HEK293 (cell line): ENCODE results near the gene CELSR3.

Source experiments
- CTCF ChIA-PET: fragments of 350-600 bp; formaldehyde crosslinking; extraction: SDS; loops from one replicate; lab custom pipeline; 2021; ENCODE audit warnings: antibody characterized with exemption; lab: Yijun Ruan, JAX
- POLR2A ChIA-PET: fragments of 300-600 bp; formaldehyde crosslinking; extraction: SDS; loops from one replicate; lab custom pipeline; 2020; ENCODE audit warnings: antibody characterized with exemption, inconsistent platforms; lab: Yijun Ruan, JAX
- H3K27ac ChIP-seq: fragments of 200-500 bp; sonication (Bioruptor generic); 2 replicates; pipeline ENCODE4 v1.5.1; 2014; ENCODE audit warnings: low read depth, low read length, control low read depth, inconsistent platforms; ENCODE audit errors: extremely low read depth
- H3K36me3 ChIP-seq, 2 experiments: fragments of 200-500 bp in 1 of 2; sonication (Bioruptor generic) in 1 of 2; 1 replicate in 1 of 2; 2 replicates in 1 of 2; pipeline ENCODE4 v1.5.1; 2014 to 2017; ENCODE audit warnings: inconsistent platforms in 2 of 2, low read length in 2 of 2; ENCODE audit not compliant: control insufficient read depth in 2 of 2, insufficient read depth in 1 of 2
- H3K4me1 ChIP-seq: fragments of 200-500 bp; sonication (Bioruptor generic); 2 replicates; pipeline ENCODE4 v1.5.1; 2014; ENCODE audit warnings: mild to moderate bottlenecking, low read length, inconsistent platforms; ENCODE audit not compliant: control insufficient read depth, insufficient read depth
- H3K4me3 ChIP-seq: 2 replicates; pipeline ENCODE4 v1.5.1; 2011; ENCODE audit warnings: low read depth, mild to moderate bottlenecking, control low read depth, low read length, moderate library complexity
- H3K9me3 ChIP-seq: fragments of 200-500 bp; sonication (Bioruptor generic); 2 replicates; pipeline ENCODE4 v1.5.1; 2014; ENCODE audit warnings: low read depth, low read length, inconsistent platforms; ENCODE audit not compliant: control insufficient read depth, insufficient read depth
- BCL11B ChIP-seq: fragments of 450-650 bp; formaldehyde crosslinking; IDR thresholded peaks from 2 replicates; pipeline ENCODE4 v1.5.1; 2016; ENCODE audit warnings: low read depth, missing biosample characterization, missing genetic modification characterization
- GLIS1 ChIP-seq: fragments of 450-650 bp; formaldehyde crosslinking; IDR thresholded peaks from 2 replicates; pipeline ENCODE4 v1.5.1; 2016; ENCODE audit warnings: missing biosample characterization, missing genetic modification characterization
- IKZF3 ChIP-seq: fragments of 450-650 bp; IDR thresholded peaks from 2 replicates; pipeline ENCODE4 v1.5.0; 2018; ENCODE audit warnings: missing biosample characterization, mild to moderate bottlenecking, missing genetic modification characterization, moderate library complexity
- MZF1 ChIP-seq: fragments of 450-650 bp; formaldehyde crosslinking; IDR thresholded peaks from 2 replicates; pipeline ENCODE4 v1.5.1; 2017; ENCODE audit warnings: missing biosample characterization, missing genetic modification characterization, borderline replicate concordance
- OSR2 ChIP-seq: fragments of 450-650 bp; formaldehyde crosslinking; IDR thresholded peaks from 2 replicates; pipeline ENCODE4 v1.5.1; 2016; ENCODE audit warnings: missing biosample characterization, missing genetic modification characterization
- REST ChIP-seq: fragments of 450-650 bp; formaldehyde crosslinking; IDR thresholded peaks from 2 replicates; pipeline ENCODE4 v1.5.1; 2016; ENCODE audit warnings: missing biosample characterization, missing genetic modification characterization
- WT1 ChIP-seq: fragments of 450-650 bp; formaldehyde crosslinking; IDR thresholded peaks from 2 replicates; pipeline ENCODE4 v1.5.1; 2016; ENCODE audit warnings: missing biosample characterization, missing genetic modification characterization
- YY1 ChIP-seq: fragments of 450-650 bp; formaldehyde crosslinking; IDR thresholded peaks from 2 replicates; pipeline ENCODE4 v1.5.1; 2018; ENCODE audit warnings: missing biosample characterization, missing genetic modification characterization
- ZBTB48 ChIP-seq: fragments of 450-650 bp; formaldehyde crosslinking; IDR thresholded peaks from 2 replicates; pipeline ENCODE4 v1.5.1; 2016; ENCODE audit warnings: missing biosample characterization, missing genetic modification characterization
- ZBTB8A ChIP-seq: fragments of 450-650 bp; formaldehyde crosslinking; IDR thresholded peaks from 2 replicates; pipeline ENCODE4 v1.5.1; 2016; ENCODE audit warnings: missing biosample characterization, missing genetic modification characterization
- ZNF132 ChIP-seq: fragments of 450-650 bp; formaldehyde crosslinking; IDR thresholded peaks from 2 replicates; pipeline ENCODE4 v1.5.1; 2017; ENCODE audit warnings: missing biosample characterization, missing genetic modification characterization, borderline replicate concordance
- ZNF16 ChIP-seq: fragments of 450-650 bp; formaldehyde crosslinking; IDR thresholded peaks from 2 replicates; pipeline ENCODE4 v1.5.1; 2016; ENCODE audit warnings: low read depth, missing biosample characterization, missing genetic modification characterization
- ZNF174 ChIP-seq: fragments of 450-650 bp; formaldehyde crosslinking; IDR thresholded peaks from 2 replicates; pipeline ENCODE4 v1.5.0; 2017; ENCODE audit warnings: missing biosample characterization, mild to moderate bottlenecking, missing genetic modification characterization
- ZNF341 ChIP-seq: fragments of 450-650 bp; formaldehyde crosslinking; IDR thresholded peaks from 2 replicates; pipeline ENCODE4; 2016; ENCODE audit warnings: low read depth, missing biosample characterization, missing genetic modification characterization
- ZNF398 ChIP-seq: fragments of 450-650 bp; formaldehyde crosslinking; IDR thresholded peaks from 2 replicates; pipeline ENCODE4 v1.5.1; 2017; ENCODE audit warnings: missing biosample characterization, missing genetic modification characterization
- ZNF501 ChIP-seq: fragments of 450-650 bp; formaldehyde crosslinking; IDR thresholded peaks from 2 replicates; pipeline ENCODE4 v1.5.1; 2016; ENCODE audit warnings: missing biosample characterization, missing genetic modification characterization
- ZNF513 ChIP-seq: fragments of 450-650 bp; IDR thresholded peaks from 2 replicates; pipeline ENCODE4 v1.5.1; 2018; ENCODE audit warnings: missing biosample characterization, missing genetic modification characterization
- ZNF530 ChIP-seq: fragments of 450-650 bp; formaldehyde crosslinking; IDR thresholded peaks from 2 replicates; pipeline ENCODE4 v1.5.1; 2016; ENCODE audit warnings: low read depth, missing biosample characterization, missing genetic modification characterization
- ZNF623 ChIP-seq: fragments of 450-650 bp; formaldehyde crosslinking; IDR thresholded peaks from 2 replicates; pipeline ENCODE4 v1.5.1; 2016; ENCODE audit warnings: missing biosample characterization, missing genetic modification characterization
- ZNF660 ChIP-seq: fragments of 450-650 bp; IDR thresholded peaks from 2 replicates; pipeline ENCODE4 v1.5.1; 2018; ENCODE audit warnings: missing biosample characterization, mild to moderate bottlenecking, missing genetic modification characterization
- ZNF664 ChIP-seq: fragments of 450-650 bp; formaldehyde crosslinking; IDR thresholded peaks from 2 replicates; pipeline ENCODE4 v1.5.1; 2016; ENCODE audit warnings: missing biosample characterization, missing genetic modification characterization
- ZNF704 ChIP-seq: fragments of 450-650 bp; formaldehyde crosslinking; IDR thresholded peaks from 2 replicates; pipeline ENCODE4 v1.5.1; 2016; ENCODE audit warnings: missing biosample characterization, missing genetic modification characterization
- TF ChIP-seq, protein P1 (sequence below): fragments of 450-650 bp; formaldehyde crosslinking; IDR thresholded peaks from 2 replicates; pipeline ENCODE4 v1.5.1; 2016; ENCODE audit warnings: missing biosample characterization, missing genetic modification characterization

Gene CELSR3

DNA sequence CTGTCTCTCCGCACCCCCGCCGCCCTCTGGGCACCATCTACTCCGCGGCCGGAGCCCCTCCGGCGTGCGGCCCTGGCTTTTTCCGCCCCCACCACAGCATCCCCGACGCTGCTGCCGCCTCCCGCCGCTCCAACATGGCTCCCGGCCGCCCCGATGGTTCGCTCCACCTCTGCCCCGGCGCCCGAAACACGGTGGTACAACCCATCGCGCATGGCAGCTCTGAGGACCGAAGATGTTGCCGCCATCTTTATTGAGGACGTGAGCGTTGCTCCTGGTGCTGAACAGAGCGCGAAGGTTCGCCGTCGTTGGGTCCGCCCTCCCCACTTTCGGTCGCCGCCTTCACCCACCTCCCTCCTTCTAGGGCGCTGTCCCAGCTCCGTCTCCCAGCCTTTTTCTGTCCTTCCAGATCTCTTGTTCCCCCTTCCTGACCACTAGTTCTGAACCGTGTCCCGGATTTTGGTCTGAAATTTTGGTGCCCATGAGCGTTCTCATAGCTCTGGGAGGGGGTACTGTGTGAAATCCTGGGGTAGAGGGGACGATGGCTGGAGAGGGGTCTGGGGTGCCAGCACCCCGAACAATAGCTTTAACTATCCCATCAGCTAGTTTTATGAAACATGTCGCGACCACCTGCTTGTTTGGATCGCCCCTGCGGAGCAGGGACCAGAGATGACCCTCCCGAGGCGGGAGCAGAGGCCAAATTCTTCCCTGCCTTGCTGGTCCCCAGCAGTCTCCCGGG, at the start of gene CELSR3 (continued):
- TF ChIP-seq REST (tag by site-specific recombination) (peak; percentile 86), ZNF341 (tag by site-specific recombination) (peak; percentile 75), ZNF664 (tag by site-specific recombination) (no peak), ZNF660 (tag by site-specific recombination) (no peak; the same call in 1 of the 2 replicates), GLIS1 (tag by site-specific recombination) (peak; percentile 28; the same call in 1 of the 2 replicates), ZNF16 (tag by site-specific recombination) (no peak), ZNF501 (tag by site-specific recombination) (0 out of 2 replicates have a peak, but pooled peaks have one; percentile 15), ZBTB48 (tag by site-specific recombination) (peak; percentile 68), ZNF704 (tag by site-specific recombination) (no peak), ZBTB8A (tag by site-specific recombination) (peak; percentile 8), YY1 (tag by site-specific recombination) (peak; percentile 86), ZNF530 (no peak), ZNF623 (tag by site-specific recombination) (0 out of 2 replicates have a peak, but pooled peaks have one; percentile 11)

DNA sequence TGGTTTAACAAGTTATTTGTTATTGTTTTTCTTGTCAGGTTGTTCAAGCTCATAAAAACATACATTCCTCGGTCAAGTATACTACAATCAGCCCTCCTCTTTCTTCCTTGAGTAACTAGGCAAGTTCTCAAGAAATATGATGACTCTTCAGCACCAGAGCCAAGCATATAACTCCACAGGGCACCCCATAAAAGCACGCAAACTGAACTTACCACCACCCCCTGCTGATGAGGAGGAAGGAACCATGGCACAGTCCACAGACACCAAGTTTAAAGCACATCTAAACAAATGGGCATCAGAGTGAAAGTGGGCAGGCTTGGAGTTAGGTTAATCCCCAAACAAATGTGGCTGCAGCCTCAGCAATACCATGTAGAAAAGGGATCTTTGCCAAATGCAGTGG, 49.0 kb upstream of the CELSR3 start:
- POLR2A ChIA-PET = no interaction called here
- Histone ChIP-seq H3K4me3 (no peak overlapping the region), H3K9me3 (no peaks in the 10 kb centered on the region), H3K27ac (no peak overlapping the region), H3K36me3 (peaks cover 16 to 72% of the 10 kb centered on the region in 2 experiments; a peak in 2 of 3 replicates), H3K4me1 (no peaks in the 10 kb centered on the region)
- CTCF ChIA-PET = no interaction called here
- TF ChIP-seq ZNF398 (no peak), ZNF132 (no peak), BCL11B (tag by site-specific recombination) (0 out of 2 replicates have a peak, but pooled peaks have one; percentile 48), IKZF3 (tag by site-specific recombination) (no peak), MZF1 (no peak), OSR2 (peak; percentile 9; the same call in 1 of the 2 replicates), WT1 (tag by site-specific recombination) (no peak), ZNF174 (tag by site-specific recombination) (no peak), GLIS1 (tag by site-specific recombination) (no peak), ZNF513 (tag by site-specific recombination) (no peak)
- TF ChIP-seq, protein P1, sequence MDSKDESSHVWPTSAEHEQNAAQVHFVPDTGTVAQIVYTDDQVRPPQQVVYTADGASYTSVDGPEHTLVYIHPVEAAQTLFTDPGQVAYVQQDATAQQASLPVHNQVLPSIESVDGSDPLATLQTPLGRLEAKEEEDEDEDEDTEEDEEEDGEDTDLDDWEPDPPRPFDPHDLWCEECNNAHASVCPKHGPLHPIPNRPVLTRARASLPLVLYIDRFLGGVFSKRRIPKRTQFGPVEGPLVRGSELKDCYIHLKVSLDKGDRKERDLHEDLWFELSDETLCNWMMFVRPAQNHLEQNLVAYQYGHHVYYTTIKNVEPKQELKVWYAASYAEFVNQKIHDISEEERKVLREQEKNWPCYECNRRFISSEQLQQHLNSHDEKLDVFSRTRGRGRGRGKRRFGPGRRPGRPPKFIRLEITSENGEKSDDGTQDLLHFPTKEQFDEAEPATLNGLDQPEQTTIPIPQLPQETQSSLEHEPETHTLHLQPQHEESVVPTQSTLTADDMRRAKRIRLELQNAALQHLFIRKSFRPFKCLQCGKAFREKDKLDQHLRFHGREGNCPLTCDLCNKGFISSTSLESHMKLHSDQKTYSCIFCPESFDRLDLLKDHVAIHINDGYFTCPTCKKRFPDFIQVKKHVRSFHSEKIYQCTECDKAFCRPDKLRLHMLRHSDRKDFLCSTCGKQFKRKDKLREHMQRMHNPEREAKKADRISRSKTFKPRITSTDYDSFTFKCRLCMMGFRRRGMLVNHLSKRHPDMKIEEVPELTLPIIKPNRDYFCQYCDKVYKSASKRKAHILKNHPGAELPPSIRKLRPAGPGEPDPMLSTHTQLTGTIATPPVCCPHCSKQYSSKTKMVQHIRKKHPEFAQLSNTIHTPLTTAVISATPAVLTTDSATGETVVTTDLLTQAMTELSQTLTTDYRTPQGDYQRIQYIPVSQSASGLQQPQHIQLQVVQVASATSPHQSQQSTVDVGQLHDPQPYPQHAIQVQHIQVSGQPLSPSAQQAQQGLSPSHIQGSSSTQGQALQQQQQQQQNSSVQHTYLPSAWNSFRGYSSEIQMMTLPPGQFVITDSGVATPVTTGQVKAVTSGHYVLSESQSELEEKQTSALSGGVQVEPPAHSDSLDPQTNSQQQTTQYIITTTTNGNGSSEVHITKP (tag by site-specific recombination) = peak; percentile 83
